Smooth muscle cell (in vitro differentiated cells): Measurements from ENCODE around the gene GNA15. TPM values are rescaled to one million over a fixed set of nuclear protein-coding genes. Genes with fewer than 3 reads are reported as not detected.

Experiments
- DNase-seq: peaks from one replicate; lab custom pipeline; 2025; ENCODE audit not compliant: unreplicated experiment; lab: John Stamatoyannopoulos, UW
- H2AFZ ChIP-seq: fragments of 200-600 bp; sonication (generic); 2 replicates; pipeline ENCODE4 v1.6.0; 2016; ENCODE audit warnings: antibody characterized with exemption, low read depth, mild to moderate bottlenecking
- H3F3A ChIP-seq: fragments of 200-600 bp; sonication (generic); 2 replicates; pipeline ENCODE4 v1.6.0; 2017; ENCODE audit warnings: antibody characterized with exemption, low read depth
- H3K27ac ChIP-seq: fragments of 200-600 bp; sonication (generic); 2 replicates; pipeline ENCODE4 v1.5.1; 2016; ENCODE audit warnings: low read depth, mild to moderate bottlenecking
- H3K27me3 ChIP-seq: fragments of 200-600 bp; sonication (generic); 2 replicates; pipeline ENCODE4 v1.6.1; 2016; ENCODE audit warnings: low read depth, mild to moderate bottlenecking
- H3K36me3 ChIP-seq: fragments of 200-600 bp; sonication (generic); 2 replicates; pipeline ENCODE4 v1.5.1; 2016; ENCODE audit warnings: low read depth
- H3K4me1 ChIP-seq: fragments of 200-600 bp; sonication (generic); 2 replicates; pipeline ENCODE4 v1.5.1; 2016; ENCODE audit warnings: low read depth
- H3K4me2 ChIP-seq: fragments of 200-600 bp; sonication (generic); 2 replicates; pipeline ENCODE4 v1.6.0; 2016; ENCODE audit warnings: mild to moderate bottlenecking
- H3K4me3 ChIP-seq: fragments of 200-600 bp; sonication (generic); 2 replicates; pipeline ENCODE4 v1.5.1; 2016; ENCODE audit warnings: mild to moderate bottlenecking
- H3K79me2 ChIP-seq: fragments of 200-600 bp; sonication (generic); 2 replicates; pipeline ENCODE4 v1.6.0; 2016; ENCODE audit warnings: low read depth, mild to moderate bottlenecking
- H3K9ac ChIP-seq: fragments of 200-600 bp; sonication (generic); 2 replicates; pipeline ENCODE4 v1.6.0; 2016; ENCODE audit warnings: low read depth
- H3K9me3 ChIP-seq: fragments of 200-600 bp; sonication (generic); replicated peaks from 2 replicates; pipeline ENCODE4 v1.5.1; 2016; ENCODE audit warnings: low read depth
- H4K20me1 ChIP-seq: fragments of 200-600 bp; sonication (generic); 2 replicates; pipeline ENCODE4 v1.6.0; 2016; ENCODE audit warnings: low read depth
- WGBS: methylation state at CpG from one replicate; pipeline ENCODE4 v1.1.7; 2016; ENCODE audit warnings: low lambda C conversion rate; 5-methylcytosine and 5-hydroxymethylcytosine counted together
- polyA plus RNA-seq: library from polyadenylated mRNA; unstranded; fragments of >200 nt; fragmentation: Nextera tagmentation; extraction: Ambion mirVana; gene quantifications from 2 replicates; pipeline ENCODE4 v1.2.1, GENCODE V29; 2016
- total RNA-seq: library from RNA; depleted of rRNA; stranded (reverse); fragments of >200 nt; gene quantifications from 2 replicates; pipeline ENCODE4 v1.2.3, GENCODE V29; 2014
- TF ChIP-seq, protein P1 (sequence below): fragments of 200-600 bp; sonication (generic); IDR thresholded peaks from 2 replicates; pipeline ENCODE4 v1.5.1; 2017; ENCODE audit warnings: borderline replicate concordance, mild to moderate bottlenecking, antibody characterized with exemption; ENCODE audit not compliant: insufficient read depth, poor library complexity, severe bottlenecking

Gene GNA15
- total and polyA plus RNA-seq, 2 experiments from 2014 or later, result 1.2 to 1.8 TPM

DNA sequence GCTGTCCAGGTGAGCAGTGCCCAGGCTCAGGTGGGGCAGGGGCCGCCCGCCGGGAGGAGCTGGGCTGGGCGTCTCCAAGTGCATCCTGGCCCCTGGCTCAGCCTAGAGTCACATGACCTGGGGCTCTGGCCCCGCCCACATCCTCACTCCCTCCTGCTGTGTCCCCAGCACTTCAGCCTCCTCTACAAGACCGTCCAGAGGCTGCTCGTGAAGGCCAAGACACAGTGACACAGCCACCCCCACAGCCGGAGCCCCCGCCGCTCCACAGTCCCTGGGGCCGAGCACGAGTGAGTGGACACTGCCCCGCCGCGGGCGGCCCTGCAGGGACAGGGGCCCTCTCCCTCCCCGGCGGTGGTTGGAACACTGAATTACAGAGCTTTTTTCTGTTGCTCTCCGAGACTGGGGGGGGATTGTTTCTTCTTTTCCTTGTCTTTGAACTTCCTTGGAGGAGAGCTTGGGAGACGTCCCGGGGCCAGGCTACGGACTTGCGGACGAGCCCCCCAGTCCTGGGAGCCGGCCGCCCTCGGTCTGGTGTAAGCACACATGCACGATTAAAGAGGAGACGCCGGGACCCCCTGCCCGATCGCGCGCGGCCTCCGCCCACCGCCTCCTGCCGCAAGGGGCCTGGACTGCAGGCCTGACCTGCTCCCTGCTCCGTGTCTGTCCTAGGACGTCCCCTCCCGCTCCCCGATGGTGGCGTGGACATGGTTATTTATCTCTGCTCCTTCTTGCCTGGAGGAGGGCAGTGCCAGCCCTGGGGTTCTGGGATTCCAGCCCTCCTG, 71.8 kb downstream of the GNA15 start:
- Histone ChIP-seq H3K4me3 (no peak overlapping the region), H3K79me2 (no peaks in the 10 kb centered on the region), H3K4me1 (no peaks in the 10 kb centered on the region), H4K20me1 (no peaks in the 10 kb centered on the region), H3F3A (no peaks in the 10 kb centered on the region), H2AFZ (no peak overlapping the region), H3K36me3 (no peaks in the 10 kb centered on the region), H3K27ac (no peak overlapping the region), H3K9ac (no peak overlapping the region), H3K4me2 (no peak overlapping the region), H3K9me3 (no peaks in the 10 kb centered on the region), H3K27me3 (no peaks in the 10 kb centered on the region)
- 93% methylated on average over 43 of the region's 43 CpGs for WGBS
- no peak for DNase-seq
- TF ChIP-seq, protein P1, sequence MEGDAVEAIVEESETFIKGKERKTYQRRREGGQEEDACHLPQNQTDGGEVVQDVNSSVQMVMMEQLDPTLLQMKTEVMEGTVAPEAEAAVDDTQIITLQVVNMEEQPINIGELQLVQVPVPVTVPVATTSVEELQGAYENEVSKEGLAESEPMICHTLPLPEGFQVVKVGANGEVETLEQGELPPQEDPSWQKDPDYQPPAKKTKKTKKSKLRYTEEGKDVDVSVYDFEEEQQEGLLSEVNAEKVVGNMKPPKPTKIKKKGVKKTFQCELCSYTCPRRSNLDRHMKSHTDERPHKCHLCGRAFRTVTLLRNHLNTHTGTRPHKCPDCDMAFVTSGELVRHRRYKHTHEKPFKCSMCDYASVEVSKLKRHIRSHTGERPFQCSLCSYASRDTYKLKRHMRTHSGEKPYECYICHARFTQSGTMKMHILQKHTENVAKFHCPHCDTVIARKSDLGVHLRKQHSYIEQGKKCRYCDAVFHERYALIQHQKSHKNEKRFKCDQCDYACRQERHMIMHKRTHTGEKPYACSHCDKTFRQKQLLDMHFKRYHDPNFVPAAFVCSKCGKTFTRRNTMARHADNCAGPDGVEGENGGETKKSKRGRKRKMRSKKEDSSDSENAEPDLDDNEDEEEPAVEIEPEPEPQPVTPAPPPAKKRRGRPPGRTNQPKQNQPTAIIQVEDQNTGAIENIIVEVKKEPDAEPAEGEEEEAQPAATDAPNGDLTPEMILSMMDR, result no peak

DNA sequence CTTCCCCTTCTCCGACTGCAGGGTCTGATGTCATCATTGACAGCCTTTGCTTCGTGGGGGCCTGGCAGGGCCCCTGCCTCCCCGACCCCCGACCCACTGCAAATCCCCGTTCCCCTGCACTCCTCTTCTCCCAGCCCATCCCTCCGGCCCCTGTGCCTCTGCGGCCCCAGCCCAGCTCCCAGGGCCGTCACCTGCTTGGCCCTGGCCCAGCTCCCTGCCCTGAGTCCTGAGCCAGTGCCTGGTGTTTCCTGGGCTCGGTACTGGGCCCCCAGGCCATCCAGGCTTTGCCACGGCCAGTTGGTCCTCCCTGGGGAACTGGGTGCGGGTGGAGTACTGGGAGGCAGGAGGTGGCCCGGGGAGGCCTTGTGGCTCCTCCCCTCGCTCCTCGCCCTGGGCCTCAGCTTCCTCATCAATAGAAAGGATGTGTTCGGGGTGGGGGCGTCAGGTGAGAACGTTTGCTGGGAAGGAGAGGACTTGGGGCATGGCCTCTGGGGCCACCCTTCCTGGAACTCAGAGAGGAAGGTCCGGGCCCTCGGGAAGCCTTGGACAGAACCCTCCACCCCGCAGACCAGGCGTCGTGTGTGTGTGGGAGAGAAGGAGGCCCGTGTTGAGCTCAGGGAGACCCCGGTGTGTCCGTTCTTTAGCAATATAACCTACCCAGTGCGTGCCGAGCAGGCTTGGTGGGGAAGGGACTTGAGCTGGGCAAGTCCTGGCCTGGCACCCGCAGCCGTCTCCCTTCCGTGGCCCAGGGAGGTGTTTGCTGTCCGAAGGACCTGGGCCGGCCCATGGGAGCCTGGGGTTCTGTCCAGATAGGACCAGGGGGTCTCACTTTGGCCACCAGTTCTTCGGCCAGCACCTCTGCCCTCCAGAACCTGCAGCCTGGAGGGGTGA, 72.7 kb downstream of the GNA15 start:
- Histone ChIP-seq H3K27me3 (no peaks in the 10 kb centered on the region), H3K4me3 (no peak overlapping the region), H3K4me1 (no peaks in the 10 kb centered on the region), H3K36me3 (no peaks in the 10 kb centered on the region), H4K20me1 (no peaks in the 10 kb centered on the region), H3K4me2 (no peak overlapping the region), H3K9me3 (no peaks in the 10 kb centered on the region), H3K27ac (no peak overlapping the region), H3K79me2 (no peaks in the 10 kb centered on the region), H3F3A (no peaks in the 10 kb centered on the region), H2AFZ (no peak overlapping the region), H3K9ac (no peak overlapping the region)
- no peak for DNase-seq
- 94% methylated on average over 32 of the region's 33 CpGs for WGBS
- TF ChIP-seq, protein P1, result no peak

DNA sequence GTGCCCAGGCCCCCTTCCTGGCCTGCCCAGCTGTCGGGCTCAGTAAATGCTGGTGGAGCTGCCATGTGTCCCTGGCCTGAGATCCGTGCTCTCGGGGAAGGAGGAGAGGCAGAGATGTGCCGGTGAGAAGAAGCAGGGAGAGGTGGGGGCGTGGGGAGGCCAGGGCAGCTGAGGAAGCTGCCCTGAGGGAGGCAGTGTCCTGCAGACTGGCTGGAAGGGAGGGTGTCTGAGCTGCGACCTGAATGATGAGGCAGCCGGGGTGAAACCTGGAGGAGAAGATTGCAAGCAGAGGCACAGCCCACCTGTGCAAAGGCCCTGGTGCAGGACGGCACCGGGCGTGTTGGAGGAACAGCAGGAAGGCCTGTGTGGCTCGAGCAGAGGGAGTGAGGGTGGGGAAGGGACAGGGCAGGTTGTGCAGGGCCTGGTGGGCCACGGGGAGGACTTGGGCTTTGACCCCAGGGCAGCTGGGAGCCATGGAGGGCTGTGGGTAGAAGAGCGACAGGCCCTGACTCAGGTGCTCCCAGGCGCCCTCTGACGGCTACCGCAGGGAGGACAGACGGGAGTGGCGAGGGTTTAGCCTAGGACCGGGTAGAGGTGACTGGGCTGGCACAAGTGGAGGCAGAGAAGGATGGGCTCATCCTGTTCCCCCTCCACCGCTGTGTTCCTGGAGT, 74.6 kb downstream of the GNA15 start:
- no peaks in the 10 kb centered on the region for H3K4me1 ChIP-seq
- no peak overlapping the region for H2AFZ ChIP-seq
- no peak overlapping the region for H3K4me3 ChIP-seq
- H4K20me1 ChIP-seq, result no peaks in the 10 kb centered on the region
- H3K9me3 ChIP-seq, result no peaks in the 10 kb centered on the region
- no peaks in the 10 kb centered on the region for H3K79me2 ChIP-seq
- TF ChIP-seq, protein P1, result peak; percentile 48
- H3K27me3 ChIP-seq, result no peaks in the 10 kb centered on the region
- no peaks in the 10 kb centered on the region for H3K36me3 ChIP-seq
- no peaks in the 10 kb centered on the region for H3F3A ChIP-seq
- no peak overlapping the region for H3K9ac ChIP-seq
- no peak overlapping the region for H3K27ac ChIP-seq
- peak; percentile 1 for DNase-seq
- H3K4me2 ChIP-seq, result no peak overlapping the region
- WGBS, result 50% methylated on average over 19 of the region's 20 CpGs
